SU-DHL-6 (cell line): ENCODE results near the gene WWOX.

ENCODE experiments used
- H2AFZ ChIP-seq: fragments of 200-600 bp; sonication (generic); 2 replicates; pipeline ENCODE4 v1.6.1; 2014; ENCODE audit warnings: low read depth, mild to moderate bottlenecking, moderate library complexity, mixed read lengths, antibody characterized with exemption, low read length; ENCODE audit not compliant: severe bottlenecking
- H3F3A ChIP-seq: fragments of 200-600 bp; shearing (Covaris generic); 2 replicates; pipeline ENCODE4 v1.6.0; 2016; ENCODE audit warnings: antibody characterized with exemption, mild to moderate bottlenecking; ENCODE audit not compliant: insufficient read depth
- H3K27ac ChIP-seq: fragments of 200-600 bp; sonication (generic); 2 replicates; pipeline ENCODE4 v1.5.1; 2016; ENCODE audit warnings: low read depth, mild to moderate bottlenecking, low read length, moderate library complexity, mixed read lengths
- H3K27me3 ChIP-seq: fragments of 200-600 bp; sonication (generic), shearing (Covaris generic); 2 replicates; pipeline ENCODE4 v1.6.0; 2014; ENCODE audit warnings: mild to moderate bottlenecking, low read length
- H3K36me3 ChIP-seq: fragments of 200-600 bp; sonication (generic); 2 replicates; pipeline ENCODE4 v1.6.1; 2014; ENCODE audit warnings: mild to moderate bottlenecking, low read length, mixed read lengths
- H3K4me2 ChIP-seq: fragments of 300-600, 200-600 bp; shearing (Covaris generic), sonication (generic); 2 replicates; pipeline ENCODE4 v1.6.0; 2014; ENCODE audit warnings: low read length, low read depth, mild to moderate bottlenecking; ENCODE audit not compliant: poor library complexity, severe bottlenecking
- H3K4me3 ChIP-seq: fragments of 200-600 bp; sonication (generic); 2 replicates; pipeline ENCODE4 v1.5.1; 2014; ENCODE audit warnings: antibody characterized with exemption, low read length, mild to moderate bottlenecking, mixed read lengths; ENCODE audit not compliant: insufficient read depth, poor library complexity, severe bottlenecking
- H3K79me2 ChIP-seq: fragments of 200-600 bp; sonication (generic); 2 replicates; pipeline ENCODE4 v1.6.1; 2014; ENCODE audit warnings: mild to moderate bottlenecking, low read length, moderate library complexity; ENCODE audit not compliant: insufficient read depth
- H3K9ac ChIP-seq: fragments of 200-600 bp; sonication (generic); 2 replicates; pipeline ENCODE4 v1.7.0; 2014; ENCODE audit warnings: mild to moderate bottlenecking, low read length
- H3K9me2 ChIP-seq: fragments of 200-600 bp; sonication (generic); replicated peaks from 2 replicates; pipeline ENCODE4 v1.6.1; 2014; ENCODE audit warnings: low read length; ENCODE audit not compliant: insufficient read depth
- H3K9me3 ChIP-seq: fragments of 200-600 bp; sonication (generic); 2 replicates; pipeline ENCODE4 v1.6.1; 2014; ENCODE audit warnings: low read length, mixed read lengths; ENCODE audit not compliant: insufficient read depth
- H4K20me1 ChIP-seq: fragments of 200-600 bp; sonication (generic); 2 replicates; pipeline ENCODE4 v1.6.1; 2014; ENCODE audit warnings: low read depth, mild to moderate bottlenecking, antibody characterized with exemption, low read length, moderate library complexity, mixed read lengths
- EZH2phosphoT487 ChIP-seq: fragments of 200-600 bp; sonication (generic), shearing (Covaris generic); conservative IDR thresholded peaks from 2 replicates; pipeline ENCODE4 v1.6.1; 2018; ENCODE audit warnings: mild to moderate bottlenecking, antibody characterized with exemption, low read length, moderate library complexity, mixed read lengths
- TF ChIP-seq, protein P1 (sequence below): fragments of 200-600 bp; sonication (generic); IDR thresholded peaks from one replicate; pipeline ENCODE4 v1.5.1; 2017; ENCODE audit warnings: antibody characterized with exemption, mild to moderate bottlenecking, low read length, moderate library complexity; ENCODE audit not compliant: insufficient read depth, poor library complexity, severe bottlenecking

The WWOX gene

DNA sequence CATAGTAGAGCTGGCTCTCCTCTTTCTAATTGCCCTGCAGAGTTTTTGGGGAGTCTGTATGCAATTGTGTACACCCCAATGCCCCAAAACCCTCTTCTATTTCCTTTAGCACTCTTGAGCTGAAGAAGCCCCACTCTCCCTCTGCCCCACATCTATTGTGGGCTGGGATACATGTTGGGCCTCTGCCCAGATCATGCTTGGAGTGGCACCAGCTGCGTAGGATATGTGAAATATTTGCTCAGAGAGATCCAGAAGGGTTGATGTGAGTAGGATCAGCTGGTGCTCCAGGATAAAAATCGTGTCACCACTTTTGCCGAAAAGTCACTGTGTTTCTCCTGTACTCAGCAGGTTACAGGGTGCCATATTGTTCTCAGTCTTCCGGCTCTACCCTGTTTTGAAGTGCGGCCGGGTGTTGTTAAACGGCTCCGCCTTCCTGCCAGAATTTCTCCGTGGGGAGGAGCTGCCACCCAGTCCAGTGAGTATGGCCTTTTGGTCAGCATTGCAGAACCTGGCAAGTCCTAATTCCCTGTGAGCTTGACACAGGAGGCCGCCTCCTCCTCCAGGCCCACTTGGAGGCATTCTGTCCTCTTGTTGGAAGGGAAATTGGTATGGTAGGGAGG, 664.5 kb downstream of the WWOX start:
- Histone ChIP-seq H3K27me3 (no peaks in the 10 kb centered on the region), H3F3A (no peaks in the 10 kb centered on the region), H3K4me3 (no peak overlapping the region), H3K4me2 (no peak overlapping the region), H3K9me3 (no peaks in the 10 kb centered on the region), H2AFZ (no peak overlapping the region), H3K9ac (no peak overlapping the region), H3K79me2 (no peaks in the 10 kb centered on the region), H4K20me1 (no peaks in the 10 kb centered on the region), H3K27ac (no peak overlapping the region), H3K9me2 (no peaks in the 10 kb centered on the region), H3K36me3 (no peaks in the 10 kb centered on the region)
- no peak for TF ChIP-seq EZH2phosphoT487

DNA sequence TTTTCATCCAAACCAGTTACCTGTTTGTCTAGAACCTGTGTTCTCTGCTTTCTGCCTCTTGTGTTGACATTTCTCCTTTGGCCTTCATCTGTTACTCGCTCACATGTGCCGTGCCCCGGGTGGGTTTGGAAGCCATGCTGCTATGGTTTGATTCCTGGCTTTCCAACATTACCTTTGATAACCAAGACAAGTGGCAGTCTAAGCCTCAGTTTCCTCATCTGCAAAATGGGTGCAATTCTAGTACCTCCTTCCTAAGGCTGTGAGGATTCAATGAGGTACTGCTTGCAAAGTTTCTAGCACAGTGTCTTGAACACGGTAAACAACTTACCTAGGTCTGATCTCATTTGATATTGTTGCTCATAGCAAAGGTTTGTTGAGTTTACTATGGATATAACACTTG, 665.0 kb downstream of the WWOX start:
- Histone ChIP-seq H3K9ac (no peak overlapping the region), H2AFZ (no peak overlapping the region), H3F3A (no peaks in the 10 kb centered on the region), H3K9me3 (no peaks in the 10 kb centered on the region), H3K27me3 (no peaks in the 10 kb centered on the region), H3K9me2 (no peaks in the 10 kb centered on the region), H3K36me3 (no peaks in the 10 kb centered on the region), H3K4me2 (no peak overlapping the region), H3K4me3 (no peak overlapping the region), H3K27ac (no peak overlapping the region), H3K79me2 (no peaks in the 10 kb centered on the region), H4K20me1 (no peaks in the 10 kb centered on the region)
- TF ChIP-seq, protein P1, sequence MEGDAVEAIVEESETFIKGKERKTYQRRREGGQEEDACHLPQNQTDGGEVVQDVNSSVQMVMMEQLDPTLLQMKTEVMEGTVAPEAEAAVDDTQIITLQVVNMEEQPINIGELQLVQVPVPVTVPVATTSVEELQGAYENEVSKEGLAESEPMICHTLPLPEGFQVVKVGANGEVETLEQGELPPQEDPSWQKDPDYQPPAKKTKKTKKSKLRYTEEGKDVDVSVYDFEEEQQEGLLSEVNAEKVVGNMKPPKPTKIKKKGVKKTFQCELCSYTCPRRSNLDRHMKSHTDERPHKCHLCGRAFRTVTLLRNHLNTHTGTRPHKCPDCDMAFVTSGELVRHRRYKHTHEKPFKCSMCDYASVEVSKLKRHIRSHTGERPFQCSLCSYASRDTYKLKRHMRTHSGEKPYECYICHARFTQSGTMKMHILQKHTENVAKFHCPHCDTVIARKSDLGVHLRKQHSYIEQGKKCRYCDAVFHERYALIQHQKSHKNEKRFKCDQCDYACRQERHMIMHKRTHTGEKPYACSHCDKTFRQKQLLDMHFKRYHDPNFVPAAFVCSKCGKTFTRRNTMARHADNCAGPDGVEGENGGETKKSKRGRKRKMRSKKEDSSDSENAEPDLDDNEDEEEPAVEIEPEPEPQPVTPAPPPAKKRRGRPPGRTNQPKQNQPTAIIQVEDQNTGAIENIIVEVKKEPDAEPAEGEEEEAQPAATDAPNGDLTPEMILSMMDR, result no peak
- TF ChIP-seq EZH2phosphoT487, result no peak

DNA sequence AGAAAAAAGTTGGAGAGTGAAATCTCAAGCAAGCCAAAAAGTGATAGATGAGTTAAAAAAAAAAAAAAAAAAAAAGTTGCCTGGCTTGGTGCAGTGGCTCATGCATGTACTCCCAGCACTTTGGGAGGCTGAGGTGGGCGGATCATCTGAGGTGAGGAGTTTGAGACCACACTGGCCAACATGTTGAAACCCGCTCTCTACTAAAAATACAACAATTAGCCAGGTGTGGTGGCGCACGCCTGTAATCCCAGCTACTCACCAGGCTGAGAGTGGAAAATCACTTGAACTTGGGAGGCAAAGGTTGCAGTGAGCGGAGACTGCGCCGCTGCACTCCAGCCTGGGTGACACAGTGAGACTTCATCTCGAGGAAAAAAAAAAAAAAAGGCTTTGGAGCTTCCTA, 668.8 kb downstream of the WWOX start:
- Histone ChIP-seq H3K27me3 (no peaks in the 10 kb centered on the region), H3K9me2 (no peaks in the 10 kb centered on the region), H3K36me3 (no peaks in the 10 kb centered on the region), H3K27ac (no peak overlapping the region), H3K4me3 (no peak overlapping the region), H3F3A (no peaks in the 10 kb centered on the region), H2AFZ (no peak overlapping the region), H4K20me1 (no peaks in the 10 kb centered on the region), H3K79me2 (no peaks in the 10 kb centered on the region), H3K9me3 (no peaks in the 10 kb centered on the region), H3K9ac (no peak overlapping the region), H3K4me2 (no peak overlapping the region)
- TF ChIP-seq, protein P1, result no peak
- no peak for TF ChIP-seq EZH2phosphoT487

DNA sequence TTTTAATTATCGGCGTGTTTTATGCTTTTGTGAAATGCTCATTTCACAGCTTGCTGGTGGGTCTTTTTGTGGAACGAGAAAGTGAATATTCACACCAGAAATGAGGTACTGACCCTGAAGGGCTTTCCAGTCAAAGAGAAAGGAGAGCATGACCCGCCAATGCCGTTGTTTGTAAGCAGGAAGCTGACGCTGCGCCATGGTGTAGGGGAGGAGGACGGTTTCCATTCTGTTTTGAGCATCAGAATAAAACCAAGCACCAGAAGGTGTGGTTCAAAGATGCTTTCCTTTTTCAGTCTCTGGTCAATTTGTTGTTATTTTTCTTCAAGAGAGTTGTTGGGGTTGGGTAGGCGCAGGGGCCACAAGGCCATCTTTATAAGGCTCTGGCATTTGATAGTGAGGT, 669.3 kb downstream of the WWOX start:
- Histone ChIP-seq H3F3A (no peaks in the 10 kb centered on the region), H3K27me3 (no peaks in the 10 kb centered on the region), H3K4me3 (no peak overlapping the region), H3K9me3 (no peaks in the 10 kb centered on the region), H3K27ac (no peak overlapping the region), H3K9me2 (no peaks in the 10 kb centered on the region), H2AFZ (no peak overlapping the region), H4K20me1 (no peaks in the 10 kb centered on the region), H3K36me3 (no peaks in the 10 kb centered on the region), H3K9ac (no peak overlapping the region), H3K4me2 (no peak overlapping the region), H3K79me2 (no peaks in the 10 kb centered on the region)
- TF ChIP-seq, protein P1, result no peak
- TF ChIP-seq EZH2phosphoT487, result no peak
